ENCODE measurements around the gene ZNF283. TPM values are rescaled to one million over a fixed set of nuclear protein-coding genes. Genes with fewer than 3 reads are reported as not detected.

The ZNF283 gene
- polyA plus RNA-seq, 3 donors, result 0.80 to 2.5 (median 2.0) TPM

- peaks cover 0 to 5% (median 2%) of the 10 kb centered on the region in 3 donors for H3K27me3 Mint-ChIP-seq (ENCODE audit: low read depth in 3 of 3)
- Histone ChIP-seq H3K36me3 (replicated peaks in 1 of 2; ENCODE audit: control insufficient read depth in 1 of 2, insufficient read depth in 2 of 2, low read length in 2 of 2) (peaks cover 7 to 21% of the 10 kb centered on the region in 2 donors), H4K20me1 (ENCODE audit: insufficient read depth, low read length) (no peaks in the 10 kb centered on the region), H3K4me1 (ENCODE audit: control insufficient read depth in 1 of 2, insufficient read depth in 2 of 2, low read length in 2 of 2) (peaks cover 74 to 92% of the 10 kb centered on the region in 2 donors), H3K4me3 (replicated peaks in 1 of 3; ENCODE audit: low read depth in 2 of 3, low read length in 3 of 3) (peak overlapping the region; percentile 58 to 85 (median 58)), H3K27me3 (ENCODE audit: control insufficient read depth in 2 of 2, insufficient read depth in 2 of 2, low read length in 2 of 2) (no peaks in the 10 kb centered on the region), H3K9me3 (replicated peaks in 1 of 2; ENCODE audit: control insufficient read depth in 1 of 2, insufficient read depth in 1 of 2, low read length in 2 of 2) (no peaks in the 10 kb centered on the region), H3K79me2 (ENCODE audit: insufficient read depth, low read length) (peaks cover 70% of the 10 kb centered on the region), H3K9ac (ENCODE audit: insufficient read depth, low read length, poor library complexity, severe bottlenecking) (peak overlapping the region; percentile 76), H2AFZ (ENCODE audit: insufficient read depth, low read depth, low read length, poor library complexity, severe bottlenecking) (peak overlapping the region; percentile 57), H3K27ac (ENCODE audit: low read depth in 1 of 2, low read length in 2 of 2) (peak overlapping the region; percentile 81 to 85), H3K4me2 (replicated peaks; ENCODE audit: extremely low read depth, low read length, poor library complexity, severe bottlenecking) (peak overlapping the region; percentile 98)
- H3K4me1 Mint-ChIP-seq, result peaks cover 88% of the 10 kb centered on the region
- TF ChIP-seq, protein P1, sequence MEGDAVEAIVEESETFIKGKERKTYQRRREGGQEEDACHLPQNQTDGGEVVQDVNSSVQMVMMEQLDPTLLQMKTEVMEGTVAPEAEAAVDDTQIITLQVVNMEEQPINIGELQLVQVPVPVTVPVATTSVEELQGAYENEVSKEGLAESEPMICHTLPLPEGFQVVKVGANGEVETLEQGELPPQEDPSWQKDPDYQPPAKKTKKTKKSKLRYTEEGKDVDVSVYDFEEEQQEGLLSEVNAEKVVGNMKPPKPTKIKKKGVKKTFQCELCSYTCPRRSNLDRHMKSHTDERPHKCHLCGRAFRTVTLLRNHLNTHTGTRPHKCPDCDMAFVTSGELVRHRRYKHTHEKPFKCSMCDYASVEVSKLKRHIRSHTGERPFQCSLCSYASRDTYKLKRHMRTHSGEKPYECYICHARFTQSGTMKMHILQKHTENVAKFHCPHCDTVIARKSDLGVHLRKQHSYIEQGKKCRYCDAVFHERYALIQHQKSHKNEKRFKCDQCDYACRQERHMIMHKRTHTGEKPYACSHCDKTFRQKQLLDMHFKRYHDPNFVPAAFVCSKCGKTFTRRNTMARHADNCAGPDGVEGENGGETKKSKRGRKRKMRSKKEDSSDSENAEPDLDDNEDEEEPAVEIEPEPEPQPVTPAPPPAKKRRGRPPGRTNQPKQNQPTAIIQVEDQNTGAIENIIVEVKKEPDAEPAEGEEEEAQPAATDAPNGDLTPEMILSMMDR (IDR thresholded peaks at IDR 0.05), result no peak
- intact Hi-C loops (cut with micrococcal nuclease), result no loop called here
- peaks cover 0 to 3% (median 0%) of the 10 kb centered on the region in 7 donors for H3K9me3 Mint-ChIP-seq
- DNase-seq, result peak in 2 of 3 donors; percentile 49 to 53
- H3K27ac Mint-ChIP-seq, result peak overlapping the region; percentile 86 to 97 (median 91)
- H3K36me3 Mint-ChIP-seq, result peaks cover 9 to 19% of the 10 kb centered on the region in 2 donors
- WGBS (ENCODE audit: insufficient coverage), result 0% methylated on average over 16 of the region's 16 CpGs
- H3K4me3 Mint-ChIP-seq, result peak overlapping the region; percentile 89 to 96
Measured at GRCh38 chr19:43779147-43779819, 47.8 kb upstream of the ZNF283 start.

DNA sequence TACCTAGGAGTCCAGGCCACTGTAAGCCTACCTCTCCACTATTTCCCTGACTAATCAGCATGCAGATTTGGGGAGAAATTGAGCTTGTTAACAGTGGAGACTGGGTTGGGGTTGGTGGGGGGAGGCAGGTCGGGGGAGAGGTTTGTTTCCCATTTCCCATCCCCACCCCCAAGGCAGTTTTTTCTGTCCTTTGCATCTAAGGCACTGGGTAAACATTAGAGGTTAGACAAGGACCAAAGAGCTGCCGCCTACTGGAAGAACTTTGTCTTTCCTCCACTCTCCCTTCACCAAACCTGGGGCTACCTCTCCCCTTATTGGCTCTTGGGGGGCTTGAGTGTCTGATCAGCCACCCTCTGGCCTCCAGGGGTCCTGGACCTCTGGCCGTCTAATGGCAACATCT lies 47.3 kb upstream of the ZNF283 start:
- H3K36me3 Mint-ChIP-seq, result peaks cover 6 to 17% of the 10 kb centered on the region in 2 donors
- Histone ChIP-seq H3K27ac (ENCODE audit: low read depth in 1 of 2, low read length in 2 of 2) (peak overlapping the region; percentile 81 to 85), H3K4me1 (ENCODE audit: control insufficient read depth in 1 of 2, insufficient read depth in 2 of 2, low read length in 2 of 2) (peaks cover 76 to 92% of the 10 kb centered on the region in 2 donors), H2AFZ (ENCODE audit: insufficient read depth, low read depth, low read length, poor library complexity, severe bottlenecking) (peak overlapping the region; percentile 57), H3K27me3 (ENCODE audit: control insufficient read depth in 2 of 2, insufficient read depth in 2 of 2, low read length in 2 of 2) (no peaks in the 10 kb centered on the region), H3K9ac (ENCODE audit: insufficient read depth, low read length, poor library complexity, severe bottlenecking) (peak overlapping the region; percentile 76), H4K20me1 (ENCODE audit: insufficient read depth, low read length) (no peaks in the 10 kb centered on the region), H3K36me3 (replicated peaks in 1 of 2; ENCODE audit: control insufficient read depth in 1 of 2, insufficient read depth in 2 of 2, low read length in 2 of 2) (peaks cover 7 to 18% of the 10 kb centered on the region in 2 donors), H3K4me3 (replicated peaks in 1 of 3; ENCODE audit: low read depth in 2 of 3, low read length in 3 of 3) (peak overlapping the region; percentile 58 to 85 (median 58)), H3K79me2 (ENCODE audit: insufficient read depth, low read length) (peaks cover 68% of the 10 kb centered on the region), H3K9me3 (replicated peaks in 1 of 2; ENCODE audit: control insufficient read depth in 1 of 2, insufficient read depth in 1 of 2, low read length in 2 of 2) (no peaks in the 10 kb centered on the region), H3K4me2 (replicated peaks; ENCODE audit: extremely low read depth, low read length, poor library complexity, severe bottlenecking) (peak overlapping the region; percentile 98)
- peaks cover 0 to 2% (median 0%) of the 10 kb centered on the region in 7 donors for H3K9me3 Mint-ChIP-seq
- peak overlapping the region; percentile 89 to 96 for H3K4me3 Mint-ChIP-seq
- peaks cover 0 to 5% (median 2%) of the 10 kb centered on the region in 3 donors for H3K27me3 Mint-ChIP-seq (ENCODE audit: low read depth in 3 of 3)
- TF ChIP-seq, protein P1 (IDR thresholded peaks at IDR 0.05), result peak; percentile 18
- H3K4me1 Mint-ChIP-seq, result peaks cover 90% of the 10 kb centered on the region
- DNase-seq, result no peak
- WGBS (ENCODE audit: insufficient coverage), result no CpG with 5 or more reads among the region's 3 CpGs
- peak overlapping the region; percentile 86 to 97 (median 91) for H3K27ac Mint-ChIP-seq
- intact Hi-C loops (cut with micrococcal nuclease), result loop anchor here in 1 of 2 donors (10.0 kb wide), 1 partner anchor 115 kb away; no protein-coding TSS in a partner anchor
